GM12878 (cell line): ENCODE data around the gene HCK. TPM values are rescaled to one million over a fixed set of nuclear protein-coding genes. Genes with fewer than 3 reads are reported as not detected.

Experiments used
- BHLHE40 ChIP-seq, 2 experiments: fragments of 450-650 bp in 1 of 2; IDR thresholded peaks; 2 replicates each; pipeline ENCODE4 v1.6.1; 2011 to 2017; ENCODE audit warnings: low read depth in 2 of 2, borderline replicate concordance in 1 of 2, improper control_type of control experiment in 1 of 2, low read length in 1 of 2, mild to moderate bottlenecking in 1 of 2
- CBFB ChIP-seq: IDR thresholded peaks from 2 replicates; pipeline ENCODE4 v1.6.1; 2016; ENCODE audit warnings: antibody characterized with exemption, low read depth
- CEBPB ChIP-seq, 2 experiments: fragments of 150-350 bp in 1 of 2; IDR thresholded peaks; 2 replicates each; pipeline ENCODE4 v1.6.1; 2012 to 2014; ENCODE audit warnings: low read depth in 2 of 2, low read length in 2 of 2, borderline replicate concordance in 1 of 2, inconsistent platforms in 1 of 2
- DPF2 ChIP-seq: fragments of 450-650 bp; IDR thresholded peaks from 2 replicates; pipeline ENCODE4 v1.6.1; 2017; ENCODE audit warnings: mild to moderate bottlenecking
- IKZF1 ChIP-seq: fragments of 450-650 bp; conservative IDR thresholded peaks from 2 replicates; pipeline ENCODE4 v1.6.1; 2017; ENCODE audit warnings: antibody characterized with exemption, mild to moderate bottlenecking
- JUND ChIP-seq: IDR thresholded peaks from 2 replicates; pipeline ENCODE4 v1.6.1; 2012; ENCODE audit warnings: low read depth, mild to moderate bottlenecking, low read length, improper control_type of control experiment, moderate library complexity
- MEF2A ChIP-seq: IDR thresholded peaks from 2 replicates; pipeline ENCODE4 v1.6.1; 2011; ENCODE audit warnings: low read depth, mild to moderate bottlenecking, low read length, moderate library complexity; ENCODE audit not compliant: insufficient read depth
- MTA3 ChIP-seq: IDR thresholded peaks from 2 replicates; pipeline ENCODE4 v1.6.1; 2012; ENCODE audit warnings: low read length, inconsistent platforms, borderline replicate concordance
- NBN ChIP-seq: fragments of 450-650 bp; IDR thresholded peaks from 2 replicates; pipeline ENCODE4 v1.6.1; 2016
- PKNOX1 ChIP-seq: fragments of 450-650 bp; IDR thresholded peaks from 2 replicates; pipeline ENCODE4 v1.6.1; 2016; ENCODE audit warnings: mild to moderate bottlenecking
- RAD51 ChIP-seq: fragments of 450-650 bp; IDR thresholded peaks from 2 replicates; pipeline ENCODE4 v1.6.1; 2016; ENCODE audit warnings: moderate library complexity, mild to moderate bottlenecking, inconsistent platforms
- SIN3A ChIP-seq: IDR thresholded peaks from 2 replicates; pipeline ENCODE4 v1.6.1; 2012; ENCODE audit warnings: low read depth, low read length, improper control_type of control experiment
- SMAD1 ChIP-seq: fragments of 450-650 bp; IDR thresholded peaks from 2 replicates; pipeline ENCODE4 v1.6.1; 2018; ENCODE audit warnings: mild to moderate bottlenecking, low read depth; ENCODE audit not compliant: partially characterized antibody
- SP1 ChIP-seq: IDR thresholded peaks from one replicate; pipeline ENCODE4 v1.6.1; 2011; ENCODE audit warnings: low read depth, low read length
- SREBF2 ChIP-seq: IDR thresholded peaks from 2 replicates; pipeline ENCODE4 v1.6.1; 2012; ENCODE audit warnings: mild to moderate bottlenecking, low read length
- TCF7 ChIP-seq: IDR thresholded peaks from 2 replicates; pipeline ENCODE4 v1.6.1; 2014; ENCODE audit warnings: antibody characterized with exemption, borderline replicate concordance
- WRNIP1 ChIP-seq: IDR thresholded peaks from 2 replicates; pipeline ENCODE4 v1.6.1; 2011; ENCODE audit warnings: low read depth, low read length, improper control_type of control experiment, borderline replicate concordance
- ZNF24 ChIP-seq: fragments of 450-650 bp; IDR thresholded peaks from 2 replicates; pipeline ENCODE4 v1.6.1; 2017; ENCODE audit warnings: antibody characterized with exemption, mild to moderate bottlenecking
- ZNF687 ChIP-seq: fragments of 450-650 bp; IDR thresholded peaks from 2 replicates; pipeline ENCODE4 v1.6.1; 2017; ENCODE audit warnings: mild to moderate bottlenecking, moderate library complexity
- ZZZ3 ChIP-seq: IDR thresholded peaks from 2 replicates; pipeline ENCODE4 v1.6.1; 2011; ENCODE audit warnings: low read depth; ENCODE audit not compliant: control insufficient read depth, insufficient read length
- polyA plus RNA-seq, 11 experiments: library from polyadenylated mRNA; depleted of rRNA in 4 of 11; unstranded in 6 of 11; stranded (reverse) in 5 of 11; fragments of >200 nt; fragmentation: Nextera tagmentation in 4 of 11; fragmentation: Illumina TruSeq in 1 of 11; extraction: Ambion mirVana in 4 of 11; extraction: Trizol in 1 of 11; gene quantifications; 1 replicate in 1 of 11; 2 replicates in 10 of 11; pipeline versions ENCODE4 v1.2.1 to v1.2.3, GENCODE V29; 2011 to 2016; ENCODE audit warnings: inconsistent platforms in 2 of 11, missing spikeins in 2 of 11, low read depth in 1 of 11
- total RNA-seq, 4 experiments: library from RNA; depleted of rRNA in 3 of 4; stranded (reverse); fragments of >200 nt in 3 of 4; fragmentation: Illumina TruSeq in 1 of 4; extraction: Trizol in 1 of 4; gene quantifications; 2 replicates each; pipeline versions ENCODE4 v1.2.1 to v1.2.3, GENCODE V29; 2013 to 2021

HCK gene
- total and polyA plus RNA-seq, 10 of the 15 experiments (the other 5 are each of a cell fraction or from before 2014, with no cell fraction given) = 1.3 to 30.3 (median 18.5) TPM

- TF ChIP-seq ZZZ3 (no peak), SMAD1 (peak; percentile 90), CBFB (no peak), IKZF1 (peak; percentile 68), MEF2A (no peak), PKNOX1 (peak; percentile 68), ZNF24 (peak; percentile 95), CEBPB (IDR thresholded peaks at IDR 0.05; ENCODE audit: borderline replicate concordance in 1 of 2, low read depth in 2 of 2, low read length in 2 of 2) (no peak), MTA3 (no peak), SREBF2 (no peak), SP1 (no peak), DPF2 (peak; percentile 71; the same call in 1 of the 2 replicates), ZNF687 (no peak), WRNIP1 (no peak), RAD51 (no peak), BHLHE40 (IDR thresholded peaks at IDR 0.05; ENCODE audit: borderline replicate concordance in 1 of 2, low read depth in 2 of 2, low read length in 1 of 2) (peak in 1 of 2 experiments; percentile 25; a peak in 1 of 4 replicates), JUND (no peak), SIN3A (no peak), NBN (peak; percentile 37; the same call in 1 of the 2 replicates), TCF7 (no peak)
- TF ChIP-seq, all 136 proteins: peak for 11
Observed at GRCh38 chr20:32139947-32140346, 87.9 kb downstream of the HCK start (continued).
